HUES48 (cell line): ENCODE data around the gene RNF223.

Experiments used
- H3K27ac ChIP-seq: one replicate; pipeline ENCODE4 v1.7.0; 2013; ENCODE audit warnings: low read depth, low read length, inconsistent platforms
- H3K27me3 ChIP-seq: 2 replicates; pipeline ENCODE4 v1.6.1; 2013; ENCODE audit warnings: mild to moderate bottlenecking, low read length; ENCODE audit not compliant: control insufficient read depth, insufficient read depth
- H3K36me3 ChIP-seq: 2 replicates; pipeline ENCODE4 v1.6.1; 2013; ENCODE audit warnings: low read length; ENCODE audit not compliant: control insufficient read depth, insufficient read depth
- H3K4me1 ChIP-seq: 2 replicates; pipeline ENCODE4 v1.6.1; 2013; ENCODE audit warnings: mild to moderate bottlenecking, low read length; ENCODE audit not compliant: control insufficient read depth, insufficient read depth
- H3K4me3 ChIP-seq: 2 replicates; pipeline ENCODE4 v1.5.1; 2013; ENCODE audit warnings: mild to moderate bottlenecking, low read depth, low read length
- H3K9ac ChIP-seq: 2 replicates; pipeline ENCODE4 v1.6.1; 2013; ENCODE audit warnings: mild to moderate bottlenecking, low read depth, low read length, moderate library complexity
- H3K9me3 ChIP-seq: 2 replicates; pipeline ENCODE4 v1.6.1; 2013; ENCODE audit warnings: low read length; ENCODE audit not compliant: control insufficient read depth, insufficient read depth

Gene RNF223

DNA sequence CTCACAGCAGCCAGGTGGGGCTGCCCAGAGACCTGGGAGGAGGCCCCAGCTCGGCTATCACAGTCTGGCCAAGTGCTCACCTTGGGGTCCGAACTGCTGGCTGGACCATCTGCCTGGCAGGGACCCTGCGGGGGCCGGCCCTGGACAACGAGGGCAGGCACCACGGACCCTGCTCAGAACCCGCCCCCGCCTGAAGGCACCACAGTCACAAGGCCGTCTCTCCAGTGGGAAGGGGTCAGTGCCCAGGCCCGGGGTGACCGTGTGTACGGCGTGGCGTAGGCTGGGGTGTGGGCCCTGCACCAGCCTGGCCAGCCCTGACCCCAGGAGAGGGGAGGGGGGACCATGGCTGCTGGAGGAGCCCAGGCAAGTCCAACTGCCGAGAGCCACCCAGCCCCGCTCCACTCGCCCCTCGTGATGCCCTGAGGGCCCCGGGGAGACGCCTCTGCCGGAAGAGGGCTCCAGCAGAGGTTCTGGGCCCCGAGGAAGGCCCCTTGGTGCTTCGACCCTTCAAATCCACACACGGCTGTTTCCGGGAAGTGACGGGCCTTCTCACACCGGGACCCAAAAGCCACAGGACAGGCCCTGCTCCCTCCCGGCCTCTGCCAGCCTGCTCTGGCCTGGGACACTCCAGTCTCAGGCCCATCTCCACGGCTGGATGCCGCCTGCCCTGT is 11.2 kb upstream of the RNF223 start:
- Histone ChIP-seq H3K36me3 (no peaks in the 10 kb centered on the region), H3K27ac (no peak overlapping the region), H3K4me3 (no peak overlapping the region), H3K9ac (no peak overlapping the region), H3K9me3 (no peaks in the 10 kb centered on the region), H3K4me1 (no peaks in the 10 kb centered on the region), H3K27me3 (no peaks in the 10 kb centered on the region)

DNA sequence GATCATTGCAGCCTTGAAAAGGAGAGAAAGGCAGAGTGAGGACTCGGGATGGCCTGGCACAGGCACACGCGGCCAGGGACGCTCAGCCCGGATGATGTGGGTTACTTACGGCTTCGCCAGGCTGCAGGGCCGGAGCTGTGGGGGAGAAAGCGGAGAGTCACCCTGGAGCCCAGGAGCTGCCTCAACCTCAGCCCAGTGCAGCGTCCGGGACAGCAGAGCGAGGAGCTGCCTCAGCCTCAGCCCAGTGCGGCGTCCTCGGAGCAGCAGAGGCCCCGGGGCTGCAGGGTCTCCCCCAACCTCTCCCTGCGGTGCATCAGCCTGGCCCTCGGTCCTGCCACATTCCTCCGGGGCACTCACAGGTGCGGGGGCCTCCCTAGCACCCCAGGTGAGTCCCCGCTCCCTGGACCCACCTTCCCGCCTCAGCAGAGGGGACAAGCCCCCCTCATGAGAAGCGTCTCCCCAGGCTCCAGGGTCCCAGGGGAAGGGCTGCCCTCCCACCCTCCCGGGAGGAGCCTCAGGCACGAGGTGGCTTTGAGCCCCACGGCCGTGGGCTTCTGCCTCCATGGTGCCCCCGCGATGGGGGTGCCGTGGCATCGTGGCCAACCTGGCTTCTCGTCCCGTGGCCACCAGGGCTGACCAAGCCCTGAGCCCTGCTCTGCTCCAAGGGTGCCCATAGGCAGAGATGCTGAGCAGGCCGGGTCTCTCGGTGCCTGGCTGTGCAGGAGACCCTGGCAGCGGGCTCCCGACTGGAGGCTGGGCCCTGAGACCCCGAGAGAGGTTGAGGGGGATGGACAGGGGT is 10.5 kb upstream of the RNF223 start:
- Histone ChIP-seq H3K9ac (no peak overlapping the region), H3K27me3 (peaks cover 2% of the 10 kb centered on the region; the same call in 1 of the 2 replicates), H3K4me1 (0 out of 2 replicates have a peak, but pooled peaks cover 1% of the 10 kb centered on the region), H3K4me3 (no peak overlapping the region), H3K27ac (no peak overlapping the region), H3K9me3 (no peaks in the 10 kb centered on the region), H3K36me3 (no peaks in the 10 kb centered on the region)

DNA sequence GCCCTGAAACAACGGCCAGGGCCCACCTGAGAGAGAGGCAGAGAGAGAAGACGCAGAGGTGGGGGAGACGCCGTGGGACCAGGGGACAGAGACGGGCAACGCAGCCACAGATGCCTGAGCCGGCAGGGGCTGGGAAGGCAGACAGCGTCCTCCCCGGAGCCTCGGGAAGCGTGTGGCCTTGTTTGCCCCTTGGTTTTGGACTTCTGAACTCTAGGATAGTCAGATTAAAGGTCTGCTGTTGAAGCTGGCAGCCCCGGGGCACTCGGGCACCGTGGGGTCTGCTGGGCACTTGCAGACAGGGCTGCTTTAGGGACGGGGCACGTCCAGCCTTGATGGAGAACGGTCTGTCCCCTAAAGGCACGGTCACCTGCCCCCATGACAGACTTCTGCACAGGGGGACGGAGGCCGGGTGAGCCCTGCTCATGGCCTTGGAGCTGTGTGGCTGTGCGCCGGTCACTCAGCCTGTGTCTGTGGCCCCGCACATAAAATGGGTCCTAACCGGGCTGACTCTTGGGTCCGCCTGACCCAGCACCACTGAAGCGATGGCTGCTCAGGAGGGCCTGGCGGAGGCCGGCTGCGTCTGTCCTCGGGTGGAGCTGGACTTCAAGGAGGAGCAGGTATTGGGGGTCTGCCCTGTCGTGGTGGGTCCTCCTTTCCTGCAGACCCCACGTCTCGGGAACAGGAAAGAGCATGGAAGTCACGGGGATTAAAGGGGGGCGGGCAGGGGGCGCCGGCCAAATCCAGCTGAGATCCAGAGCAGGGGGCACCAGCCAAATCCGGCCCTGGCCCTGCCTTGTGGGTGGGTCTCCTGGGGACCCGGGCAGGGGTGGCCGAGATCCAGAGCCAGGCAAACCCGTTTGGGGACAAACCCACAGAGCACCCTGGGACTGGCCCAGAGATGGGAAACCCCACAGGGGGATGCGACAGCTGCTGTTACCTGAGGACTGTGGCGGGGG is 9.6 kb upstream of the RNF223 start:
- Histone ChIP-seq H3K4me3 (no peak overlapping the region), H3K27me3 (peaks cover 5% of the 10 kb centered on the region; the same call in 1 of the 2 replicates), H3K4me1 (peaks cover 5% of the 10 kb centered on the region; the same call in 1 of the 2 replicates), H3K27ac (no peak overlapping the region), H3K9me3 (no peaks in the 10 kb centered on the region), H3K36me3 (no peaks in the 10 kb centered on the region), H3K9ac (no peak overlapping the region)

DNA sequence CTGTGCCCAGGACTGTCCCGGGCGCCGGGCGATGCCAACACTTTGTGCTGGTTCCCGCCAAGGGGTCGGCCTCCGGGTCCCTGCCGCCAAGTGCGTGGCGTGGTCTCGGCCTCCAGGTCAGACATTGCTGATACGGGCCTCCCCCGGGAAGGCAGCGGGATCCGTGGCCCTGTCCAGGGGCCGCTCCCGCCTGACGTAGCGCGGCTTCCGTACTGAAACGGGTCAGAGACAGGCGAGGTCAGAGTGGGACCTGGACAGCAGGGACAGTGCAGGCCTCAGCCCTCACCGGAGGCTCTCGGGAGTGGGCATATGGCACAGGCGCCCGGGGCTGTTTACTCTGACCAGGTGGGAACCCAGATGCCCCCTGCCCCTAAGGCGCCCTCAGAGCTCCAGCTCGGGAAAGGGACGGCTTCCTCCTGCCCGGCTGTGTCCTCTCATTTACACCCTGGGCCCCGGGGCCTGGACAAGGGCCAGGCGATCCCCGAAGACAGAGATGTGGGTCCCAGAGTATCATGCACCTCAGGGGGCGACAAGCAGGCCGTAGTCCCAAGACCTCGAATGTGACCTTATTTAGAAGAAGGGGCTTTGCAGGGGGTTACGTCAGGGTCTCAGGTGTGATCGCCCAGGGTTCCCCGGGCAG is 8.8 kb upstream of the RNF223 start:
- Histone ChIP-seq H3K36me3 (no peaks in the 10 kb centered on the region), H3K9ac (no peak overlapping the region), H3K4me1 (peaks cover 5% of the 10 kb centered on the region; the same call in 1 of the 2 replicates), H3K9me3 (no peaks in the 10 kb centered on the region), H3K27me3 (peaks cover 5% of the 10 kb centered on the region; the same call in 1 of the 2 replicates), H3K4me3 (no peak overlapping the region), H3K27ac (no peak overlapping the region)

DNA sequence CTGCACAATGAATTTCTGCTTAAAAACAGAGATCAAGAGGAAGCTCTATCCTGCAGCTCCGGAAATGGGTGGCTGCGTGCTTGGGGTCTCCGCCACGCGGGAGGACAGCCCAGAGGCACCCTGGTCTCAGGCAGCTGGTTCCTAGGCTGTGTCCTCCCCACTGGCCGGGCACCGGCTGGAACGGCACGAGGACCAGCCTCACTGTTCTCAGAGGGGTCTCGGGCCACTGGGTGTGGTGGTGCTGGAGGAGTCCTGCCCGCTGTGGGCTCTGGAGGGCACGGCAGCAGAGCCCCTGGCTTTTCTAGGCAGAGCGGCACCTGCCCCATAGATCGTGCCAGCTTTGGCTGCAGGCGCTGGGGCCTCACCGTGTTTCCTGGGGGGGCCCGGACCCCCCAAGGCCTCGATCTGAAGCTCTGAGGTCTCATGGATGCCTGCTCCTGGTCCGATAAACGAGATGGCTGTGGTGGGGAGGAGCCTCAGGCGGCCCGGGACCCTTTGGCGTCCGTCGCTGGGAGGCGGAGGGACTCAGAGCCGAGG is 8.2 kb upstream of the RNF223 start:
- Histone ChIP-seq H3K9ac (no peak overlapping the region), H3K4me1 (peaks cover 5% of the 10 kb centered on the region; the same call in 1 of the 2 replicates), H3K4me3 (no peak overlapping the region), H3K27ac (no peak overlapping the region), H3K36me3 (no peaks in the 10 kb centered on the region), H3K9me3 (no peaks in the 10 kb centered on the region), H3K27me3 (peaks cover 5% of the 10 kb centered on the region; the same call in 1 of the 2 replicates)

DNA sequence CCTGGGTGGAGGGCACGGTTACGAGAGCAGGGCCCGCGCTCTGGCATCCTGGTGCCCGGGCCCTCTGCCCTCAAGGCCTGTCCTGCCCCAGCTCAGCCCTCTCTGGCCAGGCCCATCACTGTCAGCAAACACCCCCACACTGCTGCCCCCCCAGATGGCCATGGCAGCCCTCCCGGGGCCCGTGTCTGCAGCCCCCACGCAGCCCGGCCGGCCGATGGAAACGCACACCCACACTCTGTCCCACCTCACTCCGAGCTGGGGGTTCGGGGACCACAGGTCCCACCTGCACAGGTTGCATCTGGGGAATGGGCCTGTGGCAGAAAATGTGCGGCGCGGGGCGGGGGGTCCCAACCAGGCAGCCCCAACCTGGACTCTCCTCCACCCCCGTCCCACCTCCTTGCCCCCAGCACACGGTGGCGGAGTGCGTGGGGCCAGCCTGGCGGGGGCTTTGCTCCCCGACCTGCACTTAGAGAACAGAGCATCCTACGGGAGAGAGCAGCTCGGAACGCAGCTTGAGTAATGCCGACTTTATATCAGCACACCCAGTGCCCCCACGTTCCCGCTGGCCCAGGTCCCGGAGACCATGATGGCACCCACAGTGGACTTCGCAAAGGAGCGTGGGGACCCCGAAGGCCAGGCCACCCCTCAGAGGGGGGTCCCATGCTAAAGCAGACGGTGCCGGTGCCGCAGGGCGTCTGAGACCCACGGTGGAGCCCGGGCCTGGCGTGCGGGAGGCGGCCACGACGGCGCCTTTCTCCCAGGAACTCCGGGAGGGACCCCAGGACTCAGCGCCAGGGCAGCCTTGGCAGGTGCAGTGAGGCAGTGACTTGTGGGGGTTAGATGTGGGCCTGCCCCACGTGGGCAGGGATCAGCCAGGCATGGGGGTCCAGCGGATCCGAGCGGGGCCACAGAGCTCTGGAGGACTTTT is 7.5 kb upstream of the RNF223 start:
- Histone ChIP-seq H3K9me3 (no peaks in the 10 kb centered on the region), H3K9ac (no peak overlapping the region), H3K27me3 (peaks cover 5% of the 10 kb centered on the region; the same call in 1 of the 2 replicates), H3K4me3 (no peak overlapping the region), H3K27ac (no peak overlapping the region), H3K4me1 (peaks cover 5% of the 10 kb centered on the region; the same call in 1 of the 2 replicates), H3K36me3 (no peaks in the 10 kb centered on the region)

DNA sequence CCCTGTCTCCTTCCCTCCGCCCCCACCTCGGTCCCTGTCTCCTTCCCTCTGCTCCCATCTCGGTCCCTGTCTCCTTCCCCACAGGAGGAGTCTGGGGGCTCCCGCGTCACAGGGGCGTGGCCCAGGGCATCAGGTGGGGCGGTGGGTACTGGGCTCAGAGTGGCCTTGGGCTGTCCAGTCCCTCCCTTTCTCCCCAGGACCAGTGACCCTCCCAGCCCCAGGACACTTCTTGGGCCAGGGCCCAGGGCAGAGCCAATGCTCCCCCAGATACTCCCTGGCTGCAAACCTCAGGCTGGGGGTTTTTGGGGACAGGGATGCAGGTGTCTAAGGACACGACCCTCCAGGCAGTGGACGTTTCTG is 6.8 kb upstream of the RNF223 start:
- Histone ChIP-seq H3K27me3 (peaks cover 5% of the 10 kb centered on the region; the same call in 1 of the 2 replicates), H3K36me3 (no peaks in the 10 kb centered on the region), H3K9ac (no peak overlapping the region), H3K4me3 (no peak overlapping the region), H3K9me3 (no peaks in the 10 kb centered on the region), H3K27ac (no peak overlapping the region), H3K4me1 (peaks cover 5% of the 10 kb centered on the region; the same call in 1 of the 2 replicates)

DNA sequence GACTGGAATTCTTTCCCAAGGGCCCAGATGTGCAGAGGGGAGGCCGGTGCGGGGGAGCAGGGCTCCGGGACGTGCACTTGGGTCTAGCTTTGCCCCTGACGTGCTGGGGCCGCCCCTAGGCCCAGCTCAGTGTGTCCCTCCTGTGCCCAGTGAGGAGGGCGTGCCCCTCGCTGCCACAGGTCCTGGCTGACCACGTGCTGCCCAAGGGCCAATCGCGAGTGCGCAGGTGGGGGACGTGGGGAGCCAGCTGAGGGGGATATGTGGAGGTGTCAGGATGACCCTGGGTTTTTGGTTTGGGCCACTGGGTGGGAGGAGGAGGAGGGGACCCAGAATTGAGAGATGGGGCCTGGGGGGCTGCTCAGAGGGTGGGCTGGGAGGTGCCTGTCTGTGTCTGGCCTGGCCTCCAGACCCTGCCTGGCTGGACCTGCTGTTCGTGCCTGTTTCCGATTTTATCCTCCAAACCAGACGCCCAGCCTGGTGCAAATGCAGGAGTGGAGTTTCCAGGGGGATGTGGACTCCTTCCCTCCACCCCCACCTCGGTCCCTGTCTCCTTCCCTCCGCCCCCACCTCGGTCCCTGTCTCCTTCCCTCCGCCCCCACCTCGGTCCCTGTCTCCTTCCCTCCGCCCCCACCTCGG is 6.1 kb upstream of the RNF223 start:
- no peaks in the 10 kb centered on the region for H3K36me3 ChIP-seq
- H3K9me3 ChIP-seq = no peaks in the 10 kb centered on the region
- peak overlapping the region; percentile 48 for H3K4me3 ChIP-seq
- no peak overlapping the region for H3K9ac ChIP-seq
- H3K27ac ChIP-seq = peak overlapping the region; percentile 72
- H3K4me1 ChIP-seq = peaks cover 5% of the 10 kb centered on the region; the same call in 1 of the 2 replicates
- H3K27me3 ChIP-seq = peaks cover 5% of the 10 kb centered on the region; the same call in 1 of the 2 replicates

DNA sequence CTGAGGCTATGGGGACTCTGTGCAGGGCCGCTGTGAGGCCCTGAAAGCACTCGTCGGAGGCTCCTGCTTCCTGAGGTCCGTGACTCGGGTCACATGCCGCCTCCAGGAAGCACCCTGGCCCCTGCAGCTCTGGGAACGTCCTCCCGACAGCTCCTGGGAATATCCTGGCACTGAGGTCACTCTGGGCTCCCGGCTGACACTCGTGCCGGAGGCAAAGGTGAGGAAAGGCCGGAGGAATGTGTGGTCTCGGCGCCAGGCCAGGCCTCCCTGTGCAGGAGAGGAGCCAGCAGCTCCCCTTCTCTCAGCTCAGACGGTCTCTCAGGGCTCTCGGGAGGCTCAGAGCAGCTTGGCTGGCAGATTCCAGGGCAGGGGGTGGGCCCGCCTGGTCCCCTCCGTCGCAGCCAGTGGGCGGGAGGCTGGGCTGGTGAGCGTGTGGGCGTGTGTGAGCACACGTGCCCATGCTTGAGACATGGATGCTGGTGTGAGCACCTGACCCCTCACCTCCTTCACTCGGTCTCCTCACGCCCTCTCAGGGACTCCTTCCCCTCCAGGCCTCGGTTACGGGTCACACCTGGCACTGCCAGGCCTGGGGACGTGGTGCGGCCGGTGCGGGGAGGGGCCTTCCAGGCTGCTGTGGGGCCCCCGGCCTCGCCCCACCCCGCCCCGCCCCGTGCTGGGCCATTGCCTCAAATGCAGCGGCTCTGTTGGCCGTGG is 5.5 kb upstream of the RNF223 start:
- no peaks in the 10 kb centered on the region for H3K9me3 ChIP-seq
- H3K4me3 ChIP-seq = peak overlapping the region; percentile 48
- peaks cover 5% of the 10 kb centered on the region; the same call in 1 of the 2 replicates for H3K4me1 ChIP-seq
- peaks cover 5% of the 10 kb centered on the region; the same call in 1 of the 2 replicates for H3K27me3 ChIP-seq
- H3K27ac ChIP-seq = peak overlapping the region; percentile 72
- no peaks in the 10 kb centered on the region for H3K36me3 ChIP-seq
- H3K9ac ChIP-seq = no peak overlapping the region
